GM12891 (cell line): ENCODE measurements around the gene TDP1.

ENCODE experiments used
- PAX5 ChIP-seq: IDR thresholded peaks from 2 replicates; pipeline ENCODE4 v1.6.1; 2011; ENCODE audit warnings: low read length, moderate library complexity, mild to moderate bottlenecking; ENCODE audit not compliant: insufficient read depth, severe bottlenecking
- POLR2A ChIP-seq: IDR thresholded peaks from 2 replicates; pipeline ENCODE4 v1.6.1; 2011; ENCODE audit warnings: low read depth, low read length, control low read depth
- POLR2AphosphoS5 ChIP-seq: IDR thresholded peaks from 2 replicates; pipeline ENCODE4 v1.6.1; 2011; ENCODE audit warnings: low read depth, low read length, control low read depth
- POU2F2 ChIP-seq: IDR thresholded peaks from 2 replicates; pipeline ENCODE4 v1.6.1; 2011; ENCODE audit warnings: low read depth, mild to moderate bottlenecking, control low read depth, low read length, moderate library complexity
- SPI1 ChIP-seq: IDR thresholded peaks from 2 replicates; pipeline ENCODE4 v1.6.1; 2011; ENCODE audit warnings: low read depth, low read length, control low read depth
- TAF1 ChIP-seq: IDR thresholded peaks from 2 replicates; pipeline ENCODE4 v1.6.1; 2011; ENCODE audit warnings: low read depth, low read length, control low read depth

DNA sequence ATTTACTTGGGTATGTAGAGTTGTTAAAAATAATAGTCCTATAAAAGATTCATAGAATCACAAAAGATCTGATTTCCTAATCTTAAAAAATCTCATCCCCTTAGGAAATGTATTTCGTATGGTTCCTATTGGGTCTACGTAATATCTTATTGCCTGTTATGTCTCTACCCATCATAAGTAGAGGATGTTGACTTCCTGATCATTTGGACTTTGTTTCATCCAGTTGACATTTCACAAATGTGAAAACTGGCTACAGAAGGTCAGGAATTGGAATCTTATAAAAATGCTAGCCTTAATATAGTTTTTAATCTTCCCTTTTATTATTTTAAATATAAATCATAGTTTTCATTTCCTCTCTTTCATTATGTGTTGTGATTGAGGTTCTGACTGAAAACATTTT lies 45.2 kb downstream of the TDP1 start:
- TF ChIP-seq POLR2A (no peak), POLR2AphosphoS5 (no peak), TAF1 (no peak), SPI1 (no peak), POU2F2 (no peak), PAX5 (no peak)
